A673 (cell line): ENCODE measurements around the gene PFKM.
A peak's percentile ranks its signal among the peaks of the same experiment; 100 is the strongest.

Experiments used
- EZH2 ChIP-seq: fragments of 200-600 bp; sonication (generic); IDR thresholded peaks from 2 replicates; pipeline ENCODE4 v1.6.1; 2017; ENCODE audit warnings: borderline replicate concordance, low read depth, mild to moderate bottlenecking, mixed read lengths, antibody characterized with exemption, low read length; ENCODE audit not compliant: poor library complexity, severe bottlenecking
- TF ChIP-seq, protein P1 (sequence below): fragments of 300-800, 200-600 bp; sonication (generic); conservative IDR thresholded peaks from 2 replicates; pipeline ENCODE4 v1.5.1; 2017; ENCODE audit warnings: low read depth, mild to moderate bottlenecking, antibody characterized with exemption, low read length, moderate library complexity, mixed read lengths

DNA sequence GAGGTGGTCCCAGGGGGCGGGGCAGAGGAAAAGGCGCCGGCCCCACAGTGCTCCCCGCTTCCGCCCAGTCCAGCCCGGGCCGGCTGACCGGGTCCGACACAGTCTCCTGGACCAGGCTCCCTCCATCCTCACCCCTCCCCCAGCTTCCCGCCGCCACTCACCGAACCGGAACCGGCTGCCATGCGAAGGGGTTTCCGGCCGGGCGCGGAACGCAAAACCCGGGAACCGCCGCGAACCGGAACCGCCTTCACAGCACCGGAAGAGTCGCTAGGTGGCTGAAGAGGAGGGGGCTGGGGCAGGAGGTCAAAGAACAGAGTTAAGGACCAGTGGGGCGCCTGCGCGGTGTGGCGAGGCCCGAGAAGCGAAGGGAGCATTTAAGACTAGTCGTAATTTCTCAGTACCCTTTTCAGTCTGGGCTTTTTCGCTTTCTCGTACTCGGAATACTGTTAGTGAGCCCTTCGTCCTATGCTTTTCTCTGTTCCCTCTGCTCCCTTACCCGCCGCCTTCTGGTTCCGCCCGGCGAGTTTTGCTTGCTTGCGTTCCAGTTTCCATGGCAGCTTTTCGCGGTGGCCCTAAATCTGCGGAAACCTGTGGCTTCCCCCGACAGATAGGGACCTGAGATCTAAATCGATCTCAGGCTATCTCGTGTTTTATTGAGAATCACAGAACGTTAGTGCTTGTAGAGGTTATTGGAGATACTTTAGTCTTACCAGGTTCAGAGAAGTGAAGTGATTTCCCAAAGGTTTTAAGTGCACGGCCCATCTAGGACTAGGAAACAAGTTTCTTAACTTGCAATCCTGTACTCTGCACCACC lies 13.1 kb upstream of the PFKM start, which contains the start of gene SENP1:
- TF ChIP-seq, protein P1, sequence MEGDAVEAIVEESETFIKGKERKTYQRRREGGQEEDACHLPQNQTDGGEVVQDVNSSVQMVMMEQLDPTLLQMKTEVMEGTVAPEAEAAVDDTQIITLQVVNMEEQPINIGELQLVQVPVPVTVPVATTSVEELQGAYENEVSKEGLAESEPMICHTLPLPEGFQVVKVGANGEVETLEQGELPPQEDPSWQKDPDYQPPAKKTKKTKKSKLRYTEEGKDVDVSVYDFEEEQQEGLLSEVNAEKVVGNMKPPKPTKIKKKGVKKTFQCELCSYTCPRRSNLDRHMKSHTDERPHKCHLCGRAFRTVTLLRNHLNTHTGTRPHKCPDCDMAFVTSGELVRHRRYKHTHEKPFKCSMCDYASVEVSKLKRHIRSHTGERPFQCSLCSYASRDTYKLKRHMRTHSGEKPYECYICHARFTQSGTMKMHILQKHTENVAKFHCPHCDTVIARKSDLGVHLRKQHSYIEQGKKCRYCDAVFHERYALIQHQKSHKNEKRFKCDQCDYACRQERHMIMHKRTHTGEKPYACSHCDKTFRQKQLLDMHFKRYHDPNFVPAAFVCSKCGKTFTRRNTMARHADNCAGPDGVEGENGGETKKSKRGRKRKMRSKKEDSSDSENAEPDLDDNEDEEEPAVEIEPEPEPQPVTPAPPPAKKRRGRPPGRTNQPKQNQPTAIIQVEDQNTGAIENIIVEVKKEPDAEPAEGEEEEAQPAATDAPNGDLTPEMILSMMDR: peak; percentile 21; the same call in 1 of the 2 replicates
- TF ChIP-seq EZH2: no peak
